Measurements from ENCODE around the gene STX8. TPM values are rescaled to one million over a fixed set of nuclear protein-coding genes. Genes with fewer than 3 reads are reported as not detected.

STX8 gene
- total RNA-seq, 1 donor from 2014 or later = 54.8 TPM

DNA sequence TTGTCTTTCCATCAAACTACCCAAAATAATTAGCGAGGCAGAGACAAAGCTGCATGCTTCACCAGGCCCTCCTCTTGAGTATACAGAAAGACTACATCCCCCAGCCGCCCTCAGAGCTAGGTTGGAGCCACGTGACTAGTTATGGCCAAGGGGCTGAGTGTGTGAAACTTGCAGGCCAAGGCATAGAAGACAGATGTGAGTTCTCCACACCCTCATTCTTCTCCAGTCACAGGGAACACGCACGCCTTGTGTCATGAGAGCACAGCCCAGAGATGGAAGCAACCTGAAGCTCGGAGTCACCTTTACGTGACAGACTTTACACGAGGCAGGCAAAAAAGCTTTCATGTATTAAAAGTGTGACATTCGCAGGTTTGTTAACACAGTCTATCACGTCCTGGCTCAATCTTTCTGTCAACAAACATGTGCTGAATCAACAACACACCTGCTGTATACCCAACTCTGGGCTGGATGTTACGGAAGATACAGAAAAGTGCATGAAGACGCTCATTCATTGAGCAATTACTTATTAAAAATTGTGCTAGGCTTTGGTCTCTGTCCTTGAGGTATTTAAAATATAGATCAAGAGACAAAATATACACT, 38.3 kb downstream of the STX8 start:
- Histone ChIP-seq H3K36me3 (ENCODE audit: insufficient read depth, low read length) (no peaks in the 10 kb centered on the region), H4K20me1 (ENCODE audit: insufficient read depth, low read length) (peaks cover 4% of the 10 kb centered on the region), H3K9ac (ENCODE audit: low read length) (no peak overlapping the region), H3K27me3 (ENCODE audit: insufficient read depth, low read length) (no peaks in the 10 kb centered on the region), H3K4me2 (ENCODE audit: low read length) (no peak overlapping the region), H2AFZ (ENCODE audit: low read depth, low read length) (no peak overlapping the region), H3K79me2 (ENCODE audit: insufficient read depth, low read length) (no peaks in the 10 kb centered on the region), H3K4me3 (ENCODE audit: insufficient read depth, low read depth, low read length) (no peak overlapping the region), H3K9me3 (ENCODE audit: insufficient read depth, low read depth, low read length) (no peaks in the 10 kb centered on the region), H3K27ac (ENCODE audit: low read depth, low read length) (no peak overlapping the region), H3K4me1 (ENCODE audit: insufficient read depth, low read length) (no peaks in the 10 kb centered on the region)
- Mint-ChIP-seq H3K27ac (ENCODE audit: unreplicated experiment) (no peak overlapping the region), H3K4me1 (ENCODE audit: low read depth, unreplicated experiment) (no peaks in the 10 kb centered on the region), H3K4me3 (ENCODE audit: unreplicated experiment) (no peak overlapping the region), H3K27me3 (ENCODE audit: low read depth, unreplicated experiment) (no peaks in the 10 kb centered on the region), H3K36me3 (ENCODE audit: low read depth, unreplicated experiment) (peaks cover 5% of the 10 kb centered on the region), H3K9me3 (ENCODE audit: unreplicated experiment) (no peaks in the 10 kb centered on the region)
- FAIRE-seq = no peak
- DNase-seq (ENCODE audit: low read depth) = no peak
- no peak for TF ChIP-seq EZH2 (IDR thresholded peaks at IDR 0.05; ENCODE audit: insufficient read depth, low read length)
- TF ChIP-seq, protein P1, sequence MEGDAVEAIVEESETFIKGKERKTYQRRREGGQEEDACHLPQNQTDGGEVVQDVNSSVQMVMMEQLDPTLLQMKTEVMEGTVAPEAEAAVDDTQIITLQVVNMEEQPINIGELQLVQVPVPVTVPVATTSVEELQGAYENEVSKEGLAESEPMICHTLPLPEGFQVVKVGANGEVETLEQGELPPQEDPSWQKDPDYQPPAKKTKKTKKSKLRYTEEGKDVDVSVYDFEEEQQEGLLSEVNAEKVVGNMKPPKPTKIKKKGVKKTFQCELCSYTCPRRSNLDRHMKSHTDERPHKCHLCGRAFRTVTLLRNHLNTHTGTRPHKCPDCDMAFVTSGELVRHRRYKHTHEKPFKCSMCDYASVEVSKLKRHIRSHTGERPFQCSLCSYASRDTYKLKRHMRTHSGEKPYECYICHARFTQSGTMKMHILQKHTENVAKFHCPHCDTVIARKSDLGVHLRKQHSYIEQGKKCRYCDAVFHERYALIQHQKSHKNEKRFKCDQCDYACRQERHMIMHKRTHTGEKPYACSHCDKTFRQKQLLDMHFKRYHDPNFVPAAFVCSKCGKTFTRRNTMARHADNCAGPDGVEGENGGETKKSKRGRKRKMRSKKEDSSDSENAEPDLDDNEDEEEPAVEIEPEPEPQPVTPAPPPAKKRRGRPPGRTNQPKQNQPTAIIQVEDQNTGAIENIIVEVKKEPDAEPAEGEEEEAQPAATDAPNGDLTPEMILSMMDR (IDR thresholded peaks at IDR 0.05; ENCODE audit: insufficient read depth, low read depth, low read length) = no peak

DNA sequence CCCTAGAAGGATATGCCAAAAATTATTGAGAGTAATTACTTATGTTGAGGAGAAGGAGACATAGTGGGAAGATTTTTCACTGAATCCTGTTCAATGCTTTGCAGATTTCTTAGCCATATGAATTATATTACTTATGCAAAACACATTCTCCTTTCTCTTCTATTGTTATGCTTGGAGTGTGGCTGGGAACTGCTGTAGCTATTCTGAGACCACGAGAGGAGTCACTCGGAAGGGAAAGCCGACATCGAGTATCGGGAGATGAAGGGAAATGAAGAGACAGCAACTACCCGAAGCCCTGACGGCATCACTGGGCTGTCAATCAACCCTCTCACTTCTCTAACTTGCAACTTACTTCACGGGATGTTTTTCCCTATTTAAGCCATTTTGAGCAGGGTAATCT, 39.6 kb downstream of the STX8 start:
- no peak for TF ChIP-seq EZH2 (IDR thresholded peaks at IDR 0.05; ENCODE audit: insufficient read depth, low read length)
- TF ChIP-seq, protein P1 (IDR thresholded peaks at IDR 0.05; ENCODE audit: insufficient read depth, low read depth, low read length) = no peak
- Mint-ChIP-seq H3K4me3 (ENCODE audit: unreplicated experiment) (no peak overlapping the region), H3K27me3 (ENCODE audit: low read depth, unreplicated experiment) (no peaks in the 10 kb centered on the region), H3K27ac (ENCODE audit: unreplicated experiment) (no peak overlapping the region), H3K4me1 (ENCODE audit: low read depth, unreplicated experiment) (no peaks in the 10 kb centered on the region), H3K36me3 (ENCODE audit: low read depth, unreplicated experiment) (peaks cover 5% of the 10 kb centered on the region), H3K9me3 (ENCODE audit: unreplicated experiment) (no peaks in the 10 kb centered on the region)
- Histone ChIP-seq H3K36me3 (ENCODE audit: insufficient read depth, low read length) (no peaks in the 10 kb centered on the region), H3K79me2 (ENCODE audit: insufficient read depth, low read length) (no peaks in the 10 kb centered on the region), H3K27me3 (ENCODE audit: insufficient read depth, low read length) (no peaks in the 10 kb centered on the region), H3K4me1 (ENCODE audit: insufficient read depth, low read length) (no peaks in the 10 kb centered on the region), H2AFZ (ENCODE audit: low read depth, low read length) (no peak overlapping the region), H3K27ac (ENCODE audit: low read depth, low read length) (no peak overlapping the region), H3K9me3 (ENCODE audit: insufficient read depth, low read depth, low read length) (no peaks in the 10 kb centered on the region), H4K20me1 (ENCODE audit: insufficient read depth, low read length) (peaks cover 4% of the 10 kb centered on the region), H3K4me2 (ENCODE audit: low read length) (peak overlapping the region; percentile 47), H3K4me3 (ENCODE audit: insufficient read depth, low read depth, low read length) (no peak overlapping the region), H3K9ac (ENCODE audit: low read length) (no peak overlapping the region)
- FAIRE-seq (no peak), DNase-seq (ENCODE audit: low read depth) (no peak)

DNA sequence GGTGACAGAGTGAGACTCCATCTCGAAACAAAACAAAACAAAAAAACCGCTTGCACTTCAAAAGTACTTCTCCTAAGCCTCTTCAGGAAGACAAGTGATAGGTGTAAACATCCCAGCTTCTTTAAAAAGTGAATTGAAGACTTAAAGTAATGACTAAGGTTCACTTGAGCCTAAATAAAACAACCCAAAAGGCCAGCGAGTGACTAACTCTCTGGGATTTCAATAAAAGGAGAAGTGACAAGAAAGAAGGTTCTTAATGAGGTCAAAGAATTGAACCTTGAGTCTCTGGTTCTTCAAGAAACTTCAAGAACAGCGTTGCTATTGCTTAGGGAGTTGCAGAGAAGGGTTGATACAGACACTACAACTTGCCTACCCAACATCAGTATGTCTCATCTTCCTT, 42.2 kb downstream of the STX8 start:
- H3K4me2 ChIP-seq (ENCODE audit: low read length) = no peak overlapping the region
- Mint-ChIP-seq H3K4me3 (ENCODE audit: unreplicated experiment) (no peak overlapping the region), H3K36me3 (ENCODE audit: low read depth, unreplicated experiment) (peaks cover 1% of the 10 kb centered on the region), H3K9me3 (ENCODE audit: unreplicated experiment) (no peaks in the 10 kb centered on the region), H3K4me1 (ENCODE audit: low read depth, unreplicated experiment) (peaks cover 6% of the 10 kb centered on the region), H3K27me3 (ENCODE audit: low read depth, unreplicated experiment) (no peaks in the 10 kb centered on the region), H3K27ac (ENCODE audit: unreplicated experiment) (no peak overlapping the region)
- H3K9me3 ChIP-seq (ENCODE audit: insufficient read depth, low read depth, low read length) = no peaks in the 10 kb centered on the region
- H3K36me3 ChIP-seq (ENCODE audit: insufficient read depth, low read length) = no peaks in the 10 kb centered on the region
- no peak overlapping the region for H3K9ac ChIP-seq (ENCODE audit: low read length)
- FAIRE-seq (no peak), DNase-seq (ENCODE audit: low read depth) (no peak)
- TF ChIP-seq, protein P1 (IDR thresholded peaks at IDR 0.05; ENCODE audit: insufficient read depth, low read depth, low read length) = no peak
- no peak for TF ChIP-seq EZH2 (IDR thresholded peaks at IDR 0.05; ENCODE audit: insufficient read depth, low read length)
- H3K27me3 ChIP-seq (ENCODE audit: insufficient read depth, low read length) = no peaks in the 10 kb centered on the region
- no peaks in the 10 kb centered on the region for H3K79me2 ChIP-seq (ENCODE audit: insufficient read depth, low read length)
- peaks cover 4% of the 10 kb centered on the region for H4K20me1 ChIP-seq (ENCODE audit: insufficient read depth, low read length)
- no peak overlapping the region for H3K27ac ChIP-seq (ENCODE audit: low read depth, low read length)
- H3K4me3 ChIP-seq (ENCODE audit: insufficient read depth, low read depth, low read length) = no peak overlapping the region
- no peak overlapping the region for H2AFZ ChIP-seq (ENCODE audit: low read depth, low read length)
- no peaks in the 10 kb centered on the region for H3K4me1 ChIP-seq (ENCODE audit: insufficient read depth, low read length)

Data from astrocyte (in vitro differentiated cells and primary cell).